Right atrium auricular region (tissue), 2 donors: Measurements from ENCODE around the gene MB. TPM values are rescaled to one million over a fixed set of nuclear protein-coding genes. Genes with fewer than 3 reads are reported as not detected.
A peak's percentile ranks its signal among the peaks of the same experiment; 100 is the strongest.

Source experiments
- DNase-seq: peaks from one replicate; pipeline ENCODE4 v3.0.0-alpha.2; 2019; ENCODE audit warnings: low spot score
- H3K27ac ChIP-seq, 2 donors: fragments of 200-600 bp; sonication (generic); 1 replicate in 1 of 2; 2 replicates in 1 of 2; pipeline ENCODE4 v1.5.1; 2016 to 2019
- H3K27me3 ChIP-seq, 2 donors: fragments of 200-600 bp; sonication (generic); one replicate each; pipeline versions ENCODE4 v1.5.1 to v1.6.0; 2017 to 2019
- H3K36me3 ChIP-seq: fragments of 200-600 bp; sonication (generic); one replicate; pipeline ENCODE4 v1.5.1; 2016
- H3K4me1 ChIP-seq, 2 donors: fragments of 200-600 bp; sonication (generic); one replicate each; pipeline versions ENCODE4 v1.5.1 to v1.6.0; 2017 to 2019
- H3K4me3 ChIP-seq, 2 donors: fragments of 200-600 bp; sonication (generic); 1 replicate in 1 of 2; 2 replicates in 1 of 2; pipeline ENCODE4 v1.5.1; 2017 to 2019; ENCODE audit warnings: mild to moderate bottlenecking in 1 of 2, moderate library complexity in 1 of 2
- H3K9me3 ChIP-seq, 2 donors: fragments of 200-600 bp; sonication (generic); one replicate each; pipeline ENCODE4 v1.5.1; 2019
- CTCF ChIP-seq, 2 donors: fragments of 200-600 bp; sonication (generic); IDR thresholded peaks; one replicate each; pipeline ENCODE4 v1.5.1; 2019; ENCODE audit warnings: antibody characterized with exemption in 2 of 2
- total RNA-seq, 2 donors: library from RNA; depleted of rRNA; stranded (reverse); fragments of >200 nt; gene quantifications; one replicate each; pipeline ENCODE4 v1.1.0, GENCODE V29; 2016

Gene MB
- total RNA-seq, 2 donors from 2014 or later = 6,650 to 9,762 TPM

- no peaks in the 10 kb centered on the region for H3K9me3 ChIP-seq
- TF ChIP-seq CTCF (IDR thresholded peaks at IDR 0.05) = no peak
- H3K4me1 ChIP-seq = peaks cover 0 to 42% of the 10 kb centered on the region in 2 donors
- no peaks in the 10 kb centered on the region for H3K36me3 ChIP-seq
- no peaks in the 10 kb centered on the region for H3K27me3 ChIP-seq
- DNase-seq = no peak
- H3K4me3 ChIP-seq = no peak overlapping the region
- H3K27ac ChIP-seq = peak overlapping the region; percentile 59 to 60
Observed at GRCh38 chr22:35597692-35598395, 19.3 kb downstream of the MB start.

GRCh38 chr22:35596821-35597220 is 20.3 kb downstream of the MB start:
- peak overlapping the region; percentile 59 to 60 for H3K27ac ChIP-seq
- no peak overlapping the region for H3K4me3 ChIP-seq
- H3K4me1 ChIP-seq = peaks cover 0 to 52% of the 10 kb centered on the region in 2 donors
- no peaks in the 10 kb centered on the region for H3K36me3 ChIP-seq
- H3K27me3 ChIP-seq = no peaks in the 10 kb centered on the region
- no peak for DNase-seq
- H3K9me3 ChIP-seq = no peaks in the 10 kb centered on the region
- TF ChIP-seq CTCF (IDR thresholded peaks at IDR 0.05) = no peak

GRCh38 chr22:35594686-35595085 is 22.4 kb downstream of the MB start:
- Histone ChIP-seq H3K27ac (peak overlapping the region; percentile 59 to 82), H3K27me3 (no peaks in the 10 kb centered on the region), H3K36me3 (no peaks in the 10 kb centered on the region), H3K4me1 (peaks cover 0 to 72% of the 10 kb centered on the region in 2 donors), H3K9me3 (no peaks in the 10 kb centered on the region), H3K4me3 (no peak overlapping the region)
- no peak for TF ChIP-seq CTCF (IDR thresholded peaks at IDR 0.05)
- DNase-seq = no peak

GRCh38 chr22:35593891-35594470 is 23.1 kb downstream of the MB start:
- Histone ChIP-seq H3K4me1 (peaks cover 0 to 79% of the 10 kb centered on the region in 2 donors), H3K9me3 (no peaks in the 10 kb centered on the region), H3K27me3 (no peaks in the 10 kb centered on the region), H3K36me3 (no peaks in the 10 kb centered on the region), H3K27ac (peak overlapping the region; percentile 82 to 86), H3K4me3 (no peak overlapping the region)
- no peak for DNase-seq
- TF ChIP-seq CTCF (IDR thresholded peaks at IDR 0.05) = no peak

- DNase-seq = no peak
- Histone ChIP-seq H3K9me3 (no peaks in the 10 kb centered on the region), H3K27me3 (no peaks in the 10 kb centered on the region), H3K27ac (peak overlapping the region; percentile 82 to 86), H3K4me1 (peaks cover 0 to 82% of the 10 kb centered on the region in 2 donors), H3K36me3 (no peaks in the 10 kb centered on the region), H3K4me3 (no peak overlapping the region)
- TF ChIP-seq CTCF (IDR thresholded peaks at IDR 0.05) = no peak
Observed at GRCh38 chr22:35593071-35593890, 23.8 kb downstream of the MB start.
